DND-41 (cell line): ENCODE results near the gene RGMA.

Experiments
- ATAC-seq: fragments of 200-7000 bp; cut with Tn5 transposase; 3 replicates; pipeline ENCODE4 v1.9.1; 2021; ENCODE audit warnings: low read depth; ENCODE audit not compliant: insufficient read depth
- DNase-seq: peaks from one replicate; pipeline ENCODE4 v3.0.0-alpha.2; 2020
- H2AFZ ChIP-seq: 2 replicates; pipeline ENCODE4 v1.6.0; 2012; ENCODE audit warnings: low read depth, low read length
- H3K27ac ChIP-seq: 2 replicates; pipeline ENCODE4 v1.5.1; 2012; ENCODE audit warnings: low read length, inconsistent platforms
- H3K27me3 ChIP-seq: fragments of 200-600 bp; sonication (generic); 2 replicates; pipeline ENCODE4 v1.6.0; 2012; ENCODE audit warnings: low read length, mild to moderate bottlenecking, inconsistent platforms; ENCODE audit not compliant: insufficient read depth, poor library complexity
- H3K36me3 ChIP-seq: 2 replicates; pipeline ENCODE4 v1.5.1; 2012; ENCODE audit warnings: low read length, inconsistent platforms; ENCODE audit not compliant: insufficient read depth
- H3K4me1 ChIP-seq: 2 replicates; pipeline ENCODE4 v1.5.1; 2012; ENCODE audit warnings: mild to moderate bottlenecking, low read length; ENCODE audit not compliant: insufficient read depth
- H3K4me2 ChIP-seq: 2 replicates; pipeline ENCODE4 v1.6.0; 2012; ENCODE audit warnings: mild to moderate bottlenecking, moderate library complexity, low read length, inconsistent platforms; ENCODE audit not compliant: insufficient read depth
- H3K4me3 ChIP-seq, 2 experiments: fragments of 200-600 bp in 1 of 2; shearing (Covaris generic) in 1 of 2; 2 replicates each; pipeline ENCODE4 v1.5.1; 2012 to 2016; ENCODE audit warnings: inconsistent platforms in 2 of 2, low read length in 2 of 2, mild to moderate bottlenecking in 2 of 2, low read depth in 1 of 2, moderate library complexity in 1 of 2
- H3K79me2 ChIP-seq: 2 replicates; pipeline ENCODE4 v1.6.0; 2012; ENCODE audit warnings: low read length, inconsistent platforms; ENCODE audit not compliant: insufficient read depth
- H3K9ac ChIP-seq: 2 replicates; pipeline ENCODE4 v1.6.0; 2012; ENCODE audit warnings: low read depth, mild to moderate bottlenecking, inconsistent platforms, low read length, moderate library complexity
- H3K9me3 ChIP-seq: 2 replicates; pipeline ENCODE4 v1.5.1; 2012; ENCODE audit warnings: low read length, moderate library complexity, mild to moderate bottlenecking, inconsistent platforms; ENCODE audit not compliant: insufficient read depth, severe bottlenecking
- H4K20me1 ChIP-seq: 2 replicates; pipeline ENCODE4 v1.6.0; 2012; ENCODE audit warnings: low read length; ENCODE audit not compliant: insufficient read depth
- CTCF ChIP-seq: IDR thresholded peaks from 2 replicates; pipeline ENCODE4 v1.5.1; 2012; ENCODE audit warnings: borderline replicate concordance, low read length, moderate library complexity, mild to moderate bottlenecking; ENCODE audit not compliant: poor library complexity, severe bottlenecking; ENCODE audit errors: extremely low read depth
- EZH2 ChIP-seq: IDR thresholded peaks from 3 replicates; pipeline ENCODE4 v1.6.1; 2012; ENCODE audit warnings: borderline replicate concordance, low read depth, mild to moderate bottlenecking, moderate library complexity, low read length, inconsistent platforms; ENCODE audit not compliant: severe bottlenecking

The RGMA gene

GRCh38 chr15:93088200-93088980 is 621 bp downstream of the RGMA start:
- no peaks in the 10 kb centered on the region for H4K20me1 ChIP-seq
- ATAC-seq (peak; percentile 64), DNase-seq (peak; percentile 54)
- no peaks in the 10 kb centered on the region for H3K9me3 ChIP-seq
- TF ChIP-seq EZH2, result no peak
- TF ChIP-seq CTCF, result no peak
- H3K4me2 ChIP-seq, result peak overlapping the region; percentile 69
- no peaks in the 10 kb centered on the region for H3K36me3 ChIP-seq
- no peaks in the 10 kb centered on the region for H3K27me3 ChIP-seq
- H3K4me1 ChIP-seq, result peaks cover 35% of the 10 kb centered on the region
- H3K79me2 ChIP-seq, result peaks cover 50% of the 10 kb centered on the region
- H3K4me3 ChIP-seq, result peak overlapping the region; percentile 59 to 86
- H2AFZ ChIP-seq, result peak overlapping the region; percentile 88
- H3K9ac ChIP-seq, result peak overlapping the region; percentile 79
- peak overlapping the region; percentile 79 for H3K27ac ChIP-seq

DNA sequence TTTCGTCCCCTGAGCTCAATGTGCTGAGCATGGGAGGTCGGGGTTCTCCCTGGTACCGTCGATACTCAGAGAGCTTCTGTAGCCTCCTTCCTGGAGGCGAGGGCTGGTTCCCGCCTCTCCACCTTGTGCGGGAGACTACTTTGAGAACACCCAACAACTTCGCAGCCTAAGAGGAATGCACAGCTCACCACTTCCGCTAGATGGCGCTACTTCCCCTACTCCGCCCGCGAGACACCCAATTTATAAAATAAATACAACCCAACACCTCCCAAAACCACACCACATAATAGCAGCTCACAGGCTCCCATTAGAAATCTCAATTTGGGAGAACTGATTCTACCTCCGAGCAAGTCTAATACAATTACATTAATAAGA is 1.2 kb downstream of the RGMA start:
- peak; percentile 92 for TF ChIP-seq CTCF
- TF ChIP-seq EZH2, result no peak
- Histone ChIP-seq H3K79me2 (peaks cover 56% of the 10 kb centered on the region), H3K9me3 (no peaks in the 10 kb centered on the region), H3K27ac (peak overlapping the region; percentile 79), H2AFZ (peak overlapping the region; percentile 88), H3K4me2 (peak overlapping the region; percentile 69), H3K27me3 (no peaks in the 10 kb centered on the region), H3K4me3 (peak overlapping the region; percentile 59 to 86), H4K20me1 (no peaks in the 10 kb centered on the region), H3K9ac (peak overlapping the region; percentile 79), H3K36me3 (no peaks in the 10 kb centered on the region), H3K4me1 (peaks cover 29% of the 10 kb centered on the region)
- DNase-seq (peak; percentile 86), ATAC-seq (peak; percentile 72)

DNA sequence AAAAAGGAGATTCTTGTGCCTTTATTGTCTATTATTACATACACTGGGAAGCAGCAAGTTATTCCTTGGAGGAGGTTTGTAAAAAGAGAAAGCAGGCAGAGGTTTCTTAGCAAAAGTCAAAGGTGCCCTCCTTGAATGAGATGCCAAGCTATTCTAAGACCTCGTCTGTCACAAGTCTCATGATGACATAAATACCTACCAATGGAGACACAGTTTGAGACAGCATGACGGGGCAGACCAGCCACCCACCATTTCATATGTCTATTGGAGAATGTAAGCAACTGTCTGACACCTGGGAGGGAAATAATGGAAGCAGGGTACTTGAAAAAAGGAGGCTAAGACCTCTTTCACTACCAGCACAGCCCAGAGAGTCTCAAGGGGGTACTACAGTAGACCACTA is 2.2 kb downstream of the RGMA start:
- Histone ChIP-seq H2AFZ (no peak overlapping the region), H3K27me3 (no peaks in the 10 kb centered on the region), H3K36me3 (no peaks in the 10 kb centered on the region), H3K4me2 (peak overlapping the region; percentile 69), H3K4me1 (peaks cover 26% of the 10 kb centered on the region), H3K9ac (peak overlapping the region; percentile 79), H3K9me3 (no peaks in the 10 kb centered on the region), H3K79me2 (peaks cover 66% of the 10 kb centered on the region), H4K20me1 (0 out of 2 replicates have a peak, but pooled peaks cover 5% of the 10 kb centered on the region), H3K27ac (peak overlapping the region; percentile 73), H3K4me3 (peak overlapping the region in 1 of 2 experiments; percentile 86; a peak in 2 of 4 replicates)
- DNase-seq, result no peak
- no peak for TF ChIP-seq CTCF
- TF ChIP-seq EZH2, result no peak
- ATAC-seq, result no peak
